ENCODE measurements around the gene ACD. TPM values are rescaled to one million over a fixed set of nuclear protein-coding genes. Genes with fewer than 3 reads are reported as not detected.

The ACD gene
- total RNA-seq, 1 donor from 2014 or later, result 27.1 TPM

DNA sequence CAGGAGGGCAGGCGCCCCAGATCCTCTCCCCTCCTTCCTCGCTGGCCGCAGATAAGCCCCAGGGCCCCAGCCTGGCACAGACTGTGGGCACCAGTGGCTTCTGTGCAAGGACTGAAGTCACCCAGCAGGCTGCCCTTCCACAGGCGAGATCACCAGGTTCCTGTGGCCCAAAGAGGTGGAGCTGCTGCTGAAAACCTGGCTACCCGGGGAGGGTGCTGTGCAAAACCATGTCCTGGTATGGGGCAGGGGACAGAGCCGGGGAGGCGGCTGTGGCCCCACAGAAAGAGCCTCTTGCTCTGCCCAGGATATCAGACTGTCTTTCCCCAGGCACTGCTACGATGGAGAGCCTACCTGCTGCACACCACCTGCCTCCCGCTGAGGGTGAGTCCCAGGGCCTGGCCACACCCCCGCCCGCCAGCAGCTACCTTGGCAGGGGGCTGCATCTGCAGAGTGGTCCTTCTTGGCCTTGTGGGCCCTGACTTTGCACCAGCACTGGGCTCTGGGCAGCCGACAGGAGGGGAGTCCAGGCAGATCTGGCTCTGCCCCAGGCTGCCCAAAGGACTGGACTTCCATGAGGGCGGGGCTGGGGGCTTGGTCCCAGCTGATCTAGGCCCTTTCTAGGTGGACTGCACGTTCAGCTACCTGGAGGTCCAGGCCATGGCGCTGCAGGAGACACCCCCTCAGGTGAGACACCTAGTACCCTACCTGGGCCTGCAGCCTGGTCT, 14.5 kb downstream of the ACD start:
- H3K4me3 Mint-ChIP-seq (ENCODE audit: unreplicated experiment), result no peak overlapping the region
- DNase-seq (ENCODE audit: low spot score), result no peak
- TF ChIP-seq, protein P1, sequence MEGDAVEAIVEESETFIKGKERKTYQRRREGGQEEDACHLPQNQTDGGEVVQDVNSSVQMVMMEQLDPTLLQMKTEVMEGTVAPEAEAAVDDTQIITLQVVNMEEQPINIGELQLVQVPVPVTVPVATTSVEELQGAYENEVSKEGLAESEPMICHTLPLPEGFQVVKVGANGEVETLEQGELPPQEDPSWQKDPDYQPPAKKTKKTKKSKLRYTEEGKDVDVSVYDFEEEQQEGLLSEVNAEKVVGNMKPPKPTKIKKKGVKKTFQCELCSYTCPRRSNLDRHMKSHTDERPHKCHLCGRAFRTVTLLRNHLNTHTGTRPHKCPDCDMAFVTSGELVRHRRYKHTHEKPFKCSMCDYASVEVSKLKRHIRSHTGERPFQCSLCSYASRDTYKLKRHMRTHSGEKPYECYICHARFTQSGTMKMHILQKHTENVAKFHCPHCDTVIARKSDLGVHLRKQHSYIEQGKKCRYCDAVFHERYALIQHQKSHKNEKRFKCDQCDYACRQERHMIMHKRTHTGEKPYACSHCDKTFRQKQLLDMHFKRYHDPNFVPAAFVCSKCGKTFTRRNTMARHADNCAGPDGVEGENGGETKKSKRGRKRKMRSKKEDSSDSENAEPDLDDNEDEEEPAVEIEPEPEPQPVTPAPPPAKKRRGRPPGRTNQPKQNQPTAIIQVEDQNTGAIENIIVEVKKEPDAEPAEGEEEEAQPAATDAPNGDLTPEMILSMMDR (IDR thresholded peaks at IDR 0.05; ENCODE audit: unreplicated experiment), result no peak

DNA sequence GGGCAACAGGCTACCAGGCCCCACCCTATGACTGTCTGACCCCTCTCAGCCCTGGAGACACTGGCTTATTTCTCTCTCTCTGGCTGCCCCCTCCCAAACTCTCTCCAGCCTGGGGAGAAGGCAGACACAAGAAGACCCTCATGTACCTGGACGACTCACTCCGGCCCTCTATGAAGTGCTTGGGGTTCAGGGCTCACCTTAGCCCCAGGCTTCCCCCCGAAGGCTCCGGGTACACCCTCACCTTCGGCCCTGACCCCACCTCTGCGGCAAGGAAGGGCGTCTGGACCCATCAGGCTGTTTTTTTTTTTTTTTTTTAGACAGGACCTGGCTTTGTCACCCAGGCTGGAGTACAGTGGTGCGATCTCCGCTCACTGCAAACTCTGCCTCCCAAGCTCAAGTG, 16.0 kb downstream of the ACD start:
- Mint-ChIP-seq H3K9me3 (ENCODE audit: unreplicated experiment) (no peaks in the 10 kb centered on the region), H3K36me3 (ENCODE audit: low read depth, unreplicated experiment) (no peaks in the 10 kb centered on the region), H3K27ac (ENCODE audit: unreplicated experiment) (no peak overlapping the region), H3K4me3 (ENCODE audit: unreplicated experiment) (no peak overlapping the region), H3K4me1 (ENCODE audit: unreplicated experiment) (no peaks in the 10 kb centered on the region), H3K27me3 (ENCODE audit: unreplicated experiment) (peaks cover 11% of the 10 kb centered on the region)
- TF ChIP-seq, protein P1 (IDR thresholded peaks at IDR 0.05; ENCODE audit: unreplicated experiment), result no peak
- no peak for DNase-seq (ENCODE audit: low spot score)

More for the DNA sequence above, 14.5 kb downstream of the ACD start:
- Mint-ChIP-seq H3K4me1 (ENCODE audit: unreplicated experiment) (peaks cover 3% of the 10 kb centered on the region), H3K27ac (ENCODE audit: unreplicated experiment) (no peak overlapping the region), H3K27me3 (ENCODE audit: unreplicated experiment) (peaks cover 14% of the 10 kb centered on the region), H3K36me3 (ENCODE audit: low read depth, unreplicated experiment) (peaks cover 4% of the 10 kb centered on the region), H3K9me3 (ENCODE audit: unreplicated experiment) (no peaks in the 10 kb centered on the region)

DNA sequence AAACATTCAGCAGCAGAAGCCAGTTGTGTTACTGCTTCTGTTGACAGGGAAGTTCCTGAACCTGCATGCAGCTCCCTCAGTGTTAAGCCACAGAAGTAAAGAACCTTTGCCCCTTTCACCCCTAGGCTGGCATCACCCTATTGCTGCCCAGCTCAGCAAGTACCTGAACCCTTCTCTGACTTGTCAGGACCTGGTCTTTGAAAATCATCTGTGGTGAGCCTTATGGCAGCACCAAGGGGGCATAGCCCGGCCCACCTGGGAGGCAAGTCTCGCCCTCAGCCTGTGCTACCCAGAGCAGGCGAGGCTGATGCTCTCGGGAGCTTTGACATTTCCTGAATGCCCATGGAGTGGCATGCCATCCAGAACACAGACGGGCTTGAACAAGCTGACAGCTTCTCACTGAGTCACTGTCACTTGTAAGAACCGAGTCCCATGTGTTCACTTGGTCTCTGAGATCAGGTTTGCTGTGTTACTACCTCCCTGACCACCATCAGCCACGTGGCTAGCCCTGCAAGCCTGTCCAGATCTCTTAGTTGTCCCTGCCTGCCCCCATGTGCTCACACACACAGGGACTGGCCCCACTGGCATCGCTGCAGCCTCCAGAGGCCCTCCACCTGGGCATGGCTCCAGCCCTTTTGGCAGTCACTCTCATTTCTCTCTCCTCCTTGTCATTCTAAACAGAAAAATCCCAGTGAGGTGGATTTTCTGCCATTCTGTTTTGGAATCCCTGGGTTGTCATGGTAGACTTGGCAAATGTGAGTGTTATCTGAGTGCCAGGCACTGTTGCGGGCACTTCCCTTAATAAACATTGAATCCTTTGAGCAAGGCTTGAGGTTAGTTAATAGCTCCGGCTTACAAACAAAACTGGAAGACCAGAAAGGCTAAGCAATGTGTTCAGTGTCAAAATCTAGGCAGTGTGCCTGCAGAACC, 18.0 kb downstream of the ACD start:
- no peak for DNase-seq (ENCODE audit: low spot score)
- no peak overlapping the region for H3K27ac Mint-ChIP-seq (ENCODE audit: unreplicated experiment)
- TF ChIP-seq, protein P1 (IDR thresholded peaks at IDR 0.05; ENCODE audit: unreplicated experiment), result no peak

DNA sequence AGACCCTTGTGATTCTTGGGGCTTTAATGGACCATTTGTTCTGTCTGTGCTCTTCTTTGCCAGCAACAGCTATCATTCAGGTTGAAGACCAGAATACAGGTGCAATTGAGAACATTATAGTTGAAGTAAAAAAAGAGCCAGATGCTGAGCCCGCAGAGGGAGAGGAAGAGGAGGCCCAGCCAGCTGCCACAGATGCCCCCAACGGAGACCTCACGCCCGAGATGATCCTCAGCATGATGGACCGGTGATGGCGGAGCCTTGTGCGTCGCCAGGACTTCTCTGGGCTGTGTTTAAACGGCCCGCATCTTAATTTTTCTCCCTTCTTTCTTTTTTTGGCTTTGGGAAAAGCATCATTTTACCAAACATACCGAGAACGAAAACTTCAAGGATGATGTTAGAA, 22.4 kb downstream of the ACD start:
- H3K27ac Mint-ChIP-seq (ENCODE audit: unreplicated experiment), result no peak overlapping the region
- peaks cover 6% of the 10 kb centered on the region for H3K27me3 Mint-ChIP-seq (ENCODE audit: unreplicated experiment)
- H3K4me3 Mint-ChIP-seq (ENCODE audit: unreplicated experiment), result no peak overlapping the region
- peaks cover 14% of the 10 kb centered on the region for H3K36me3 Mint-ChIP-seq (ENCODE audit: low read depth, unreplicated experiment)
- DNase-seq (ENCODE audit: low spot score), result no peak
- no peaks in the 10 kb centered on the region for H3K9me3 Mint-ChIP-seq (ENCODE audit: unreplicated experiment)
- TF ChIP-seq, protein P1 (IDR thresholded peaks at IDR 0.05; ENCODE audit: unreplicated experiment), result no peak
- H3K4me1 Mint-ChIP-seq (ENCODE audit: unreplicated experiment), result no peaks in the 10 kb centered on the region

More for the DNA sequence above, 18.0 kb downstream of the ACD start:
- Mint-ChIP-seq H3K36me3 (ENCODE audit: low read depth, unreplicated experiment) (peaks cover 4% of the 10 kb centered on the region), H3K4me1 (ENCODE audit: unreplicated experiment) (no peaks in the 10 kb centered on the region), H3K4me3 (ENCODE audit: unreplicated experiment) (no peak overlapping the region), H3K9me3 (ENCODE audit: unreplicated experiment) (no peaks in the 10 kb centered on the region), H3K27me3 (ENCODE audit: unreplicated experiment) (peaks cover 9% of the 10 kb centered on the region)

Measured in endothelial cell (in vitro differentiated cells).